GM19455 (cell line): ENCODE results near the gene NELFCD.
"Not testable (repeated sequence)": the region's sequence is repeated elsewhere in the genome, so short reads cannot be mapped to it uniquely, and the experiment has no call there.

ENCODE experiments used
- ATAC-seq: cut with Tn5 transposase; IDR thresholded peaks from one replicate; pipeline ENCODE4 v1.9.1; 2021; ENCODE audit not compliant: unreplicated experiment

Gene NELFCD

GRCh38 chr20:59023616-59024015, 42.6 kb downstream of the NELFCD start:
- ATAC-seq: no peak

DNA sequence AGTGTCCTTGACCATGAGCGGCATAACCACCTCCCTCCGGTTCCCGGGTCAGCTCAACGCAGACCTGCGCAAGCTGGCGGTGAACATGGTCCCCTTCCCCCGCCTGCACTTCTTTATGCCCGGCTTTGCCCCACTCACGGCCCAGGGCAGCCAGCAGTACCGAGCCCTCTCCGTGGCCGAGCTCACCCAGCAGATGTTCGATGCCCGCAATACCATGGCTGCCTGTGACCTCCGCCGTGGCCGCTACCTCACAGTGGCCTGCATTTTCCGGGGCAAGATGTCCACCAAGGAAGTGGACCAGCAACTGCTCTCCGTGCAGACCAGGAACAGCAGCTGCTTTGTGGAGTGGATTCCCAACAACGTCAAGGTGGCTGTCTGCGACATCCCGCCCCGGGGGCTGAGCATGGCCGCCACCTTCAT, 43.1 kb downstream of the NELFCD start:
- ATAC-seq: no peak

GRCh38 chr20:59025086-59025485, 44.0 kb downstream of the NELFCD start:
- ATAC-seq: no peak

GRCh38 chr20:59025511-59025910, 44.5 kb downstream of the NELFCD start:
- no peak for ATAC-seq

DNA sequence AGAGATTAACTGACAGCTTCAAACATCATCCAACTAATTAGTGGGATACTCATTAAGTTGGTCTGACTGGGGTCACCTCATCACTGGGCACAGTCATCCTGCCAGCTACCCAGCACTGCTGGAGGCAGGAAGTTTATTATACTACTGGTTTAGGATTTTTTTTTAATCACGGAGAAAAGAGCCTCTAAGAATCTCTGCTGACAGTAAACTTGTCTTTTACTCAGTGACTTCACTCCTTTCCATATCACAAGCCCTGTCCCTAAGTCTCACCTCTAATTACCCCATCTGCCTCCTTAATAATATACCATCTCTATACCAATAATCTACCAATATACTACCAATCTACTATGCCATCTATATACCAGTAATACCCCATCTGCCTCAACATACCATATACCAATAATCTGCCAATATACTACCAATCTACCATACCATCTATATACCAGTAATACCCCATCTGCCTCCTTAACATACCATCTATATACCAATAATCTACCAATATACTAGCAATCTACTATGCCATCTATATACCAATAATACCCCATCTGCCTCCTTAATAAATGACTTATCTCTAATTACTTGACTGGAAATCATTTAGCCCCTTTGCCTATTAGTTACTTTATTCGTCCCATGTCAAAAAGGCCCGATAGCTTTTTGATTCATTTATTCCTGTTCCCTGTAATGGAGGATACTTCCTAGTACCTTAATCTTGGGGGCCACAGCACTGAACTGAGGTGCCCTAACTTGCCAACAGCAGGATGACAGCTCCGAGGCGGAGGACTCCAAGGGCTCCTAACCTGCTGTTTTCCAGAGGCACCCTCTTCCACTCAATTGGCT, 46.1 kb downstream of the NELFCD start:
- ATAC-seq: no peak

DNA sequence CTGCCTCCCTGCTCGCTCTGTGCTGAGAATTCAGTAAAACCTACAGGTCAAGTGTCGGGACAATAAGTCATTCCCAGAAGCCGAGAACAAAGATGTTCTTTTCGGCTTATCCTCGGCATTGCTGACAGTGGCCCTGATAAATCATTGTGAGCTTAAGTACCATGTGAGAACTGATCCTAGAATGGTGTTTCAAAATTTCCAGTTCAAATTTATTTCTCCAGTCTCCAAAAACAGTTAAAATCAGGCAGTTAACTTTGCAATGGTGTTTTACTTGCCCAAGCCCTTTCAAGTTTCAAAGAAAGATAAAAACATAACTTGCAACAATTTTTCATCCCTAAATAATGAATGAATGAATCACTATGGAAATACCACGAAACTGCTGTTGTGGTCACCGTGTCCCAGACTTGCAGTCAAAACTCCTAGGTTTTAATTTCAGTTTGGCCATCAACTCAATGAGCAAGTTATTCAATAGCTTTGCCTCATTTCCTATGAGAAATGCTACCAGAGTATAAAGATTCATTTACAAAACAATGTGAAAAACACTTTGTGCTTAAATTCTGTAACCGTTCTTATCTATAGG, 46.8 kb downstream of the NELFCD start:
- no peak for ATAC-seq

DNA sequence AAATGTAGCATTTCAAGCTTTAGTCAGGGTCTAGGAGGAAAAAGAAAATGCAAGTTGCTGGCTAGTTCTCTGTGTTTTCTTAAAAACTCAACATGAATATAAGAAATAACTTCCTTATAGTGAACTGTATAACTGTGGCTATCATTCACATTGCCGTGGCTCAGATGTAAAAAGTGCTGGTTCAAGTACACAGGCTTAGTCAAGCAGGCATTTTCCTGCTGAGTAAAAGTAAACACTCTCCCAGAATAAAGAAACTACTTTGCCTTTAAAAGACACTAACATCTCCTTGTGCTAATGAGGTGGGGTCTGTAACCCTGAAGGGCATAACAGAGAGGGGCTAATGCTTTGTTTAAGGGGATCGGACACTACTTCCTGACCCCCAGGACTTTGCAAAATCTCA, 47.8 kb downstream of the NELFCD start:
- ATAC-seq: no peak

DNA sequence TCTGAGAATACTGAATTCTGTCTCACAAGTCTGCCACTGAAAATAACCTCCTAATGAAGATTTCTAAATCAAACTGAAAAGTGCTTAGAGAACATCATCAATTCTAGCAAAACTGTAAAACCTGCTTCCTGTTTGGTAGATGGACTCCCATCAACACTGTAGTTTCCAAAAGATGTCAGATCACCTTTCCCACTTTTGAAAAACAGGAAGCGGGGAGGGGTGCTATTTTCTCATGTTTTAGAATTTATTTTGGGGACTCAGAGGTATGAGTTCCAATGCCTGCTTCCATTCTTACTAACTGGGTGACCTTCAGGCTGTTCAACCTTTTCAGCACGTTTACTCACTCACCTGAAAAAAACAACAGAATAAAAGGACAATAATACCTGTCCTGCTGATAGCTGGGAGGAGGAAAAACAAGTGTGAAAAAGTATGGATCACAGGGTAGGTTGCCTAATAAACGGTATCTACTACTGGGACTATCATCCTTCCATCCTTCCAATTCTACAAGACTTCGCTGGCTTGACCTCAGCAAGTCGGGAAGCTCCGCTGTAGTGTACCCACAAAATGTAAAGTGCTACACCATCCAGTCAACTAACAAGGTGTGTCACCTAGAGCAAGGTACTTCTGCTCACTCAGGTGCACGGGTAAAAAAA, 50.0 kb downstream of the NELFCD start:
- no peak for ATAC-seq

GRCh38 chr20:59031564-59032022, 50.5 kb downstream of the NELFCD start:
- no peak for ATAC-seq

DNA sequence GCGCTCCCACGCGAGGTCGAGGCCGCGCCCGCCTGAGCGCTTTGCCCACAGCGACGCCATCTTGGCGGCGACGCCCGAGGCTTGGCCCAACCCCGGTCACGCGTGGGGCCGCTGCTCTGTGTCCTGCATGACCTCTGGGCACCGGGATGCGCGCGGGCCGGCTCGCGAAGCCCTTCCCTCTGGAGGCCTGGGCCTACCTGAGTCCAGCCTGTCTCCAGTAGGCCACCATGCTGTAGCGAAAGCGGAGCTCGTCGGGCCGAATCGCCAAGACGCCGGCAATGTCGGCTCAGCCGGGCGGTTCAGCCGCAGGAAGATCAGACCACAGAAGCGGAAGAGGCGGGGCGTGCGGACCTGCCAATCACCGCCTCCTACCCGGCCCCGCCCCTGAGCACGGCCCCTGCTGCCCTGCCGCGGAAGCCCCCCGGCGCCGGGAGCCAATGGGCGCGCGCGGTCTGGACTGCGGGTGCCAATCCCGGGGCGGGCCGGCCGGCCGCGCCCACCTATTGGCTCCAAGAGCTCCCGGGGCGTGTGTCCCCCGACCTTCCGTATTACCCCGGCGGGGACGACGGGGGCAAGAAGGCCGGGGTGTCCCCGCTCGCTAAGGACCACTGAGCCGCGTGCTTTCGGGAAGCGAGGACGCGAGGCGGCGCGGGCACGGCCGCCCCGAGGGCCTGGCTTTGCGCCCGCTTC, 51.1 kb downstream of the NELFCD start, which contains the start of gene ATP5F1E:
Gene ATP5F1E (minus strand): TSS at position 313 of the 690 bp plus-strand sequence. CDS start 84 bp downstream, at position 229.
- ATAC-seq: peak; percentile 91

GRCh38 chr20:59032713-59033059, 51.6 kb downstream of the NELFCD start:
- ATAC-seq: peak; percentile 42

GRCh38 chr20:59033093-59033492, 52.0 kb downstream of the NELFCD start:
- ATAC-seq: no peak

- no peak for ATAC-seq
Measured at GRCh38 chr20:59033616-59034165, 52.6 kb downstream of the NELFCD start.

GRCh38 chr20:59035381-59035780, 54.3 kb downstream of the NELFCD start:
- no peak for ATAC-seq

DNA sequence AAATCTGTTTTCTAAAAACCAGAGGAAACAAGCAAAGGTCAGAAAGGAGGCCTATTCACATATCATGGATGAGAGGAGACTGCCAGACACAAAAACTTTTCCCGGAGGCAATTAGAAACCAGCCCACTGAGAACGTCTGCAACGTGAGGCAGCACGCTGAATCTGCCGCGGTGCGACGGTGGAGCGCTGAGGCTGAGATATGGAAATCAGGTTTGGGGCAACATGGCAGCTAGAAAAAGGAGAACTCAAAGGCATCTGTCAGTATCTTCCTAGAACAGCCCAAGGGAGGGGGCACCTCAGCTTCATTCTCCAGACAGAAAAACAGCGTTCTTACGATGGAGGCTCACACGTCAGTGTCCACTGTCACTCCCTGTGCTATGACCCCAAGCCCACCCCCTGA, 56.3 kb downstream of the NELFCD start:
- ATAC-seq: no peak

- ATAC-seq: no peak
Measured at GRCh38 chr20:59039233-59039632, 58.2 kb downstream of the NELFCD start.

DNA sequence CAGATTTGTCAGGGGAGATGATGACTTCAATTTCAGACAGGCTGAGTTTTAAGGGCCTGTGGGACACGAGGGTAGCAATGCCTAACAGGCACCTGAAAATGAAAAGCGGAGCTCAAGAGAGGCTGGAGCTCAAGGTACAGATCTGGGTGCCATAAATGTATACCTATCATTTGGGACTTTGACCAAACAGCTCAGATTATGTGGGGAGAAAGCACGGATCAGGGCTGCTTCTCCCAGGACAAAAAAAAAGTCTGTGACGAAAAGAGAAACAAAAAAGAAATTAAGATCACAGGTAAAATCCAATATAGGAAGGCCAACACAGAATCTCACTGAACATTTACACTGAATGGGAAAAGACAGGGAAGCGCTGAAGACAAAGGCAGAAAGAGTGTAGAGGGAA, 59.6 kb downstream of the NELFCD start:
- ATAC-seq: no peak

DNA sequence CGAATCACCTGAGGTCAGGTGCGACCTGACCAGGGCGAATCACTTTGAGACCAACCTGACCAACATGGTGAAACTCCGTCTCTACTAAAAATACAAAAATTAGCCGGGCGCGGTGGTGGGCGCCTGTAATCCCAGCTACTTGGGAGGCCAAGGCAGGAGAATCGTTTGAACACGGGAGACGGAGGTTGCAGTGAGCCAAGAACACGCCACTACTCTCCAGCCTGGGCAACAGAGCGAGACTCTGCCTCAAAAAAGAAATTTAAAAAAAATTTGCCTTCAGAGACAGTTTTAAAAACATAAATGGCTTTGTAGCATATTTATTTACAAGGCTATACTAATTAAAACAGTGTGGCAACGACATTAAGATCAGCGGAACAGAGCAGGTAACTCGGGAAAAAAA, 60.4 kb downstream of the NELFCD start:
- ATAC-seq: not testable (repeated sequence)

- ATAC-seq: peak; percentile 35
Measured at GRCh38 chr20:59042151-59042795, 61.2 kb downstream of the NELFCD start, which contains the start of gene PRELID3B. Gene PRELID3B (minus strand): TSS chr20:59042786. CDS start chr20:59042730, 56 bp downstream.
